ENCODE results near the gene TPD52L2.

The TPD52L2 gene

GRCh38 chr20:63886921-63887320 lies 21.9 kb downstream of the TPD52L2 start:
- H3K9me3 ChIP-seq (ENCODE audit: low read length), result no peaks in the 10 kb centered on the region
- H3F3A ChIP-seq (ENCODE audit: insufficient read depth, low read length), result no peaks in the 10 kb centered on the region
- H3K9ac ChIP-seq (ENCODE audit: low read length), result no peak overlapping the region
- no peak overlapping the region for H3K4me2 ChIP-seq (ENCODE audit: low read length)
- H3K4me1 ChIP-seq (ENCODE audit: insufficient read depth, low read length, severe bottlenecking), result no peaks in the 10 kb centered on the region
- H3K9me2 ChIP-seq (ENCODE audit: low read depth, low read length), result no peaks in the 10 kb centered on the region
- H4K20me1 ChIP-seq (ENCODE audit: insufficient read depth, low read length), result no peaks in the 10 kb centered on the region
- H3K36me3 ChIP-seq (ENCODE audit: insufficient read depth, low read length), result peaks cover 62% of the 10 kb centered on the region
- no peak overlapping the region for H3K4me3 ChIP-seq (ENCODE audit: low read depth, low read length, poor library complexity, severe bottlenecking)
- H3K27me3 ChIP-seq (ENCODE audit: insufficient read depth, low read length), result no peaks in the 10 kb centered on the region
- H3K79me2 ChIP-seq (ENCODE audit: insufficient read depth, low read length), result no peaks in the 10 kb centered on the region
- no peak overlapping the region for H2AFZ ChIP-seq (ENCODE audit: low read length)
- H3K27ac ChIP-seq (ENCODE audit: low read depth, low read length, poor library complexity, severe bottlenecking), result no peak overlapping the region
- TF ChIP-seq, protein P1, sequence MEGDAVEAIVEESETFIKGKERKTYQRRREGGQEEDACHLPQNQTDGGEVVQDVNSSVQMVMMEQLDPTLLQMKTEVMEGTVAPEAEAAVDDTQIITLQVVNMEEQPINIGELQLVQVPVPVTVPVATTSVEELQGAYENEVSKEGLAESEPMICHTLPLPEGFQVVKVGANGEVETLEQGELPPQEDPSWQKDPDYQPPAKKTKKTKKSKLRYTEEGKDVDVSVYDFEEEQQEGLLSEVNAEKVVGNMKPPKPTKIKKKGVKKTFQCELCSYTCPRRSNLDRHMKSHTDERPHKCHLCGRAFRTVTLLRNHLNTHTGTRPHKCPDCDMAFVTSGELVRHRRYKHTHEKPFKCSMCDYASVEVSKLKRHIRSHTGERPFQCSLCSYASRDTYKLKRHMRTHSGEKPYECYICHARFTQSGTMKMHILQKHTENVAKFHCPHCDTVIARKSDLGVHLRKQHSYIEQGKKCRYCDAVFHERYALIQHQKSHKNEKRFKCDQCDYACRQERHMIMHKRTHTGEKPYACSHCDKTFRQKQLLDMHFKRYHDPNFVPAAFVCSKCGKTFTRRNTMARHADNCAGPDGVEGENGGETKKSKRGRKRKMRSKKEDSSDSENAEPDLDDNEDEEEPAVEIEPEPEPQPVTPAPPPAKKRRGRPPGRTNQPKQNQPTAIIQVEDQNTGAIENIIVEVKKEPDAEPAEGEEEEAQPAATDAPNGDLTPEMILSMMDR (IDR thresholded peaks at IDR 0.05; ENCODE audit: low read length), result no peak
- TF ChIP-seq EZH2 (IDR thresholded peaks at IDR 0.05; ENCODE audit: borderline replicate concordance, low read length), result no peak

DNA sequence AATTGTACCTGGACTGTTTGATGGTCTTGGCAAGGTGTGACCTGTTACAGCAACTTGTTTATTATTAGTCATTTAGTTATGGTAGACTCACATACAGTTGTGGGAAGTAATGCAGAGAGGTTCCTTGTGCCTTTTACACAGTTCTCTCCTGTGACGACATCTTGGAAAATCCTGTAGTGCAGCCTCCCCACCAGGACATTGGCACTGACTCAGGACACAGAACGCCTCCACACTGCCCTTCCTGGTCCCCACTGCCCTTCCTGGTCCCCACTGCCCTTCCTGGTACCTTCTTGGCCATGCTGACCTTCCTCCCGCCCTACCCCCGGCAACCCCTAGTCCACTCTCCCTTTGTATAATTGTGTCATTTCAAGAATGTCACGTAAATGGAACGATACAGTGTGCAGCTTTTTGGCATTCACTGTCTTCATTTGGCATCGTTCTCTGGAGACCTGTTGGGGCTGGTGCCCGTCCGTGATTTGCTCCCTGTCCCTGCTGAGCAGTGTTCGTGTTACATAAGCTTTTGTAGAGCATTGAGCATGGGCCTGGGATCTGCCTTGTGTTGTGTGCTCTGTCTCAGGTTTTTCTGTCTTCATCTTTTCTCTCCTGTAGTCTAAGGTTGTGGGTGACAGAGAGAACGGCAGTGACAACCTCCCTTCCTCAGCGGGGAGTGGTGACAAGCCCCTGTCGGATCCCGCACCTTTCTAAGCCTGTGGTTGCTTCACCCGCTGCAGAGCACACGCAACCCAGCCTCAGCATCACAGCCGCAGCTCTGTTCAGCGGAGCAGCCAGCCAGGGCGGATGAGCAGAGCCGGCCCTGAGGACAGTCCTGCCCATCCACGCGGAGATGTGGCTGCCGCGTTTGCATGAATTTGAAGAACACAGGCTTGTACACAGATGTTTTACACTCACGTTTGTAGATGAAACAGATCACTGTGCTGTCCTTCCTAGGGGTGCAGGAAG lies 24.5 kb downstream of the TPD52L2 start:
- Histone ChIP-seq H3K4me1 (ENCODE audit: insufficient read depth, low read length, severe bottlenecking) (no peaks in the 10 kb centered on the region), H3F3A (ENCODE audit: insufficient read depth, low read length) (no peaks in the 10 kb centered on the region), H4K20me1 (ENCODE audit: insufficient read depth, low read length) (no peaks in the 10 kb centered on the region), H2AFZ (ENCODE audit: low read length) (no peak overlapping the region), H3K9me2 (ENCODE audit: low read depth, low read length) (no peaks in the 10 kb centered on the region), H3K79me2 (ENCODE audit: insufficient read depth, low read length) (no peaks in the 10 kb centered on the region), H3K36me3 (ENCODE audit: insufficient read depth, low read length) (peaks cover 49% of the 10 kb centered on the region), H3K4me2 (ENCODE audit: low read length) (no peak overlapping the region), H3K4me3 (ENCODE audit: low read depth, low read length, poor library complexity, severe bottlenecking) (no peak overlapping the region), H3K27ac (ENCODE audit: low read depth, low read length, poor library complexity, severe bottlenecking) (no peak overlapping the region), H3K9ac (ENCODE audit: low read length) (no peak overlapping the region), H3K27me3 (ENCODE audit: insufficient read depth, low read length) (no peaks in the 10 kb centered on the region), H3K9me3 (ENCODE audit: low read length) (no peaks in the 10 kb centered on the region)
- no peak for TF ChIP-seq EZH2 (IDR thresholded peaks at IDR 0.05; ENCODE audit: borderline replicate concordance, low read length)
- TF ChIP-seq, protein P1 (IDR thresholded peaks at IDR 0.05; ENCODE audit: low read length), result no peak

DNA sequence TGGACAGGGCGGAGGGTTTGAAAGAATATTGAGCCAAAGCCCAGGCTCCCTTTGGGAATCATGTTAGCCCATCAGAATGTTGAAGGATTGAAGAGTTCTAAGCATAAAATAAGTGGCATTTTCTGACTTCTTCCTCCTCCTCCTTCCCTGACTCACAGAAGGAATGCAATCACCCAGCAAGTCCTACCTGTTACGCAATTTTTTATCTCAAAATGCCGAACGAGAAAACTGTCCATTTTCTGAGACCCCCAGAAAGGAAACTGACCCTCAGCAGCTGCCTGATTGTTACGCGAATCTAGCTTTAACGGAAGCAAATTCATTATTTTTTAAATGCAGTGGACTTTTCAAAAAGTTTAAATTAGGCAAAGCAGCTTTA lies 25.1 kb downstream of the TPD52L2 start:
- Histone ChIP-seq H3K4me3 (ENCODE audit: low read depth, low read length, poor library complexity, severe bottlenecking) (no peak overlapping the region), H3K4me2 (ENCODE audit: low read length) (no peak overlapping the region), H3K27me3 (ENCODE audit: insufficient read depth, low read length) (no peaks in the 10 kb centered on the region), H3K4me1 (ENCODE audit: insufficient read depth, low read length, severe bottlenecking) (no peaks in the 10 kb centered on the region), H3K9ac (ENCODE audit: low read length) (no peak overlapping the region), H2AFZ (ENCODE audit: low read length) (no peak overlapping the region), H3K9me3 (ENCODE audit: low read length) (no peaks in the 10 kb centered on the region), H3F3A (ENCODE audit: insufficient read depth, low read length) (no peaks in the 10 kb centered on the region), H4K20me1 (ENCODE audit: insufficient read depth, low read length) (no peaks in the 10 kb centered on the region), H3K36me3 (ENCODE audit: insufficient read depth, low read length) (peaks cover 42% of the 10 kb centered on the region), H3K9me2 (ENCODE audit: low read depth, low read length) (no peaks in the 10 kb centered on the region), H3K27ac (ENCODE audit: low read depth, low read length, poor library complexity, severe bottlenecking) (no peak overlapping the region), H3K79me2 (ENCODE audit: insufficient read depth, low read length) (no peaks in the 10 kb centered on the region)
- TF ChIP-seq EZH2 (IDR thresholded peaks at IDR 0.05; ENCODE audit: borderline replicate concordance, low read length), result no peak
- TF ChIP-seq, protein P1 (IDR thresholded peaks at IDR 0.05; ENCODE audit: low read length), result no peak

All from OCI-LY1 (cell line).